GM19324 (cell line): ENCODE measurements around the gene SERTAD1.
"Not testable (repeated sequence)": the region's sequence is repeated elsewhere in the genome, so short reads cannot be mapped to it uniquely, and the experiment has no call there.

Experiments used
- ATAC-seq: cut with Tn5 transposase; IDR thresholded peaks from one replicate; pipeline ENCODE4 v1.9.1; 2021; ENCODE audit warnings: mild to moderate bottlenecking, moderate library complexity; ENCODE audit not compliant: unreplicated experiment, low FRiP score

SERTAD1 gene

DNA sequence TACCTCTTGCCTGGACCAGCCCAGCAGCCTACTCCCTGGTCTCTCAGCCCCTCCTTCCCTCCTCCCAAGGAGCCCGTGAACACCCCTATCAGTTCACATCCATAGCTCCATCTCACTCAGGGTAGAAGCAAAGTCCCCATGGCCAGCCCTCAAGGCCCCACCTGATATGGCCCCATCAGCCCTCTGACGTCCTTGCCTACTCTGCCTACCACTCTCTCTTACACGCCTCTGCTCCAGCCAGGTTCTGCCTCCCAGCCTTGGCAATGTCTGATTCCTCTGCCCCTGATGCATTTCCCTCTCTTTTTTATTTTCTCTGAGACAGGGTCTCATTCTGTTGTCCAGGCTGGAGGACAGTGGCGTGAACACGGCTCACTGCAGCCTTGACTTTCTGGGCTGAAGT, 26.2 kb upstream of the SERTAD1 start:
- ATAC-seq: no peak

DNA sequence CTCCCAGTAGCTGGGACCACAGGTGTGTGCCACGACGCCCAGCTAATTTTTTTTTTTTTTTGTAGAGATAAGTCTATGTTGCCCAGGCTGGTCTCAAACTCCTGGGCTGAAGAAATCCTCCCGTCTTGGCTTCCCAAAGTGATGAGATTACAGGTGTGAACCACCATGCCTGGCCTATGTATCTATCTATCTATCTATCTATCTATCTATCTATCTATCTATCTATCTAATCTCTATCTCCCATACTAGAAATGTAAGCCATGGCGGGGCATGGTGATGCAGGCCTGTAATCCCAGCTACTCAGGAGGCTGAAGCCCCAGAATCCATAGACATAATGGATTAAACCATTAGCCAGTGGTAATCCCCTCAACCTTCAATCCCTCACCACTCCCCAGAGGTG, 24.9 kb upstream of the SERTAD1 start:
- ATAC-seq: no peak

DNA sequence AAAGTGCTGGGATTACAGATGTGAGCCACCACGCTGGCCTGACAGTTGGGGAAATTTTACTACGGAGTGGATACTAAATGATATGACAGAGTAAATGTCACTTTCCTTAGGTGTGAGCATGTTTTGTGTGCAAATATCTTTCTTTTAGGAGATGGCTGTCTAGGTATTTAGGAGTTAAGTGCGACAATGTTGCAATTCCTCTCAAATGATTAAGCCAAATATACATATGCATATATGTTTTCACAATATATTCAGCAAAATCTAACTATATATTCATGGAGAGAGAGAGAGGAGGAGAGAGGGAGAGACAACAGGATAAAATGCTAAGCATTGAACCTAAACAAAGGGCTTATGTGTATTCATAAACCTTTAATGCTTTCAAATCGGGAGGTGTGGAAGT, 23.7 kb upstream of the SERTAD1 start:
- ATAC-seq: no peak

DNA sequence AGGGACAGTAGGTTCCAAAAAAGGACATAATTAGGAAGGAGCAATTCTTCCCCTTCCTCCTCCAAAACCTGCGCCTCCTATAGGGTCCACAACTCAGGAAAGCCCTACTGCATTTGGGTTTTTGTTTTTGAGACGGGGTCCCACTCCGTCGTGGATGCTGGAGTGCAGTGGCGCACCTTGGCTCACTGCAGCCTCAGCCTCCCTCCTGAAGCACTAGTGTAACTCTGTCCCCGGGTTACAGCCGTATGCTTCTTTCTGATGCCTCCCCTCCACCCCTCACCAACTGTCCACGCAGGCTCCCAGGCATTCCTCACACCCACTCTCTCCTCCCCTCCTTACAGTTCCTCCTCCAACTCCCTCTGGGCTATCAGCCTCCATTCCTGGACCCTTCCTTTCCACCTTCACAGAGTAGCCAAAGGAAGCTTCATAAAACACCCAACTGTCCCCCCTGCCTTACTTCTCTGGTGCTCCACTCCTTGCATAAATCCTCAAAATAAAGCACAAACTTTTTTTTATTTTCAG, 20.5 kb upstream of the SERTAD1 start:
- no peak for ATAC-seq

DNA sequence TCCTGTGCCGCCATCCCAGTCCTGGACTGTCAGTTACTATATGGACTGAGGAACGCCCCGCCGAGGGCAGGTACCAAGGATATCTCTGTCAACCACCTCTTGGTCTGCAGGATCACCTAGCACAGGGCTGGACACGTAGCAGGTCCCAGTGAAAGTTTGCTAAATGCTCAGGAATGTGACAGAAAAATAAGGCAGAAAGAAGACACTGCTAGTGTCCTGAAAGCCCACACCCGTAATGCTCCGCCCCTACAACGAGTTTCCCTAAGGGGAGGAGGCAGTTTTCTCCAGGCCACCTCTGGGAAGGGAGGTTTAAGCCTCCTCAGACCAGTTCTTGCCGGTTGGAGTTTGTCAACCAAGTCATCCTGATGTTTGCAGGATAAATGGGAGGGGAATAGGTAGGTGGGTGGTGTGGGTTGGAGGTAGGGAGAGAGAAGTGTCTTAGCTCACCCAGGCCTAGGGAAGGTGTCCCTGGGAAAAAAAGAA, 20.0 kb upstream of the SERTAD1 start:
- ATAC-seq: no peak

DNA sequence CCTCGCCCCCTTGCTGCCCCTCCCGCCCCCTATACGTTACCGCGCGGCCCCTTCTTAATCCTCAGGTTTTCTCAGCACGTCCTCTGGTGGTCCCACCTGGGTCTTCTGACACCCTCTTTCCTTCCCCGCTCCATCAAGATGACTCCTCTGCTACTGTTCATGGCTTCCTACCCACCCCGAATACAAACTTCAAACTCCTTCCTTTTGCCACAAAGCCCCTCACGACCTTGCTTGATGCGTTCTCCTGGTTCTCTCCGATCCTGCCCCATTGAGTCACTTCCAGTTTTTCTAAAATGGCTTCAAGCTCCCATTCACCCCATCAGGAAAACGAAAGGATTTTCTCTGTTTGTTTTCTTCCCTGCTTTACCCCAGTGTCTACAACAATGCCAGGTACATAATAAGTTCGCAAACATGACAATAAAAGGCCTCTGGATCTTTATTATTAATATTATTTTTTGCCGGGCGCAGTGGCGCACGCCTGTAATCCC, 19.1 kb upstream of the SERTAD1 start:
- no peak for ATAC-seq

DNA sequence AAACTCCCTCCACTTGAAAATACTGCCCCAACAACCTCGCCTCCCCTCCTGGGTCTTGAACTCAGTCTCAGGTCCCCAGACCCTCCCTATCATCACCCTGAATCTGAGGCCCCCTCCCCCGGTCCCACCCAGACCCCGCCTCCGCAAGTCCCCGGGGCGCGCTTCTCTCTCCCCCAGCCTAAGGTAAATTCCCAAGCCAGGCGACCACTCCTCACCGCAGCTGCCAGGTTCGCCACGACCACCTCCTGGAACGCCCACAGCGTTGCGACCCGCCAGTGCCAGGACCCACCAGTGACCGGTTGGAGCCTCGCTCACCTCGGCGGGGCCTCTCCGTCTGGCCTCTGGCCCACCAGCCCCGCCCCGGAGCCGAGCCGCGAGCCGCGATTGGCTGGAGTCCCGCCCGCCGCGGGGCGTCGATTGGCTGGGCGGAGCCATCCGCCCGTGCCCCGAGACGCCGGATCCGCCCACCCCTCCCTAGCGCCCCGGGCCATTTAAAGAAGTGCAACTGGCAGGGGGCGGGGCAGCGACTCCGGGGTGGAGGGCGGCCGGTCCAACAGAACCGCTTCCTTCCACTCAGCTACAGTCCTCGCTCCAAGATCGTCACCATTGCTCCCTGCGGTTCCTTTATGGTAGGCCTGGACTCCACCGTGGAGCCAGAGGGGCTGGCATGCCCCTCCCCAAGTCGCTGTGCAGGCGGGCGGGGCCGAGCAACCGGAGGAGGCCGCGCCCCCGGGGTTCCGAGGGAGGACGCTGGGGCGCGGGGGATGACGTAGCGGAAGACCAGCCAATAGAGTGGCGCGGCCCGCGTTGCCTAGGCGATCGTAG, 18.4 kb upstream of the SERTAD1 start, which contains the start of gene SERTAD3:
TSS of gene SERTAD3 (minus strand) at position 336 of the 825 bp plus-strand sequence. CDS start 2,255 bp downstream, outside the sequence.
- ATAC-seq: peak; percentile 76

DNA sequence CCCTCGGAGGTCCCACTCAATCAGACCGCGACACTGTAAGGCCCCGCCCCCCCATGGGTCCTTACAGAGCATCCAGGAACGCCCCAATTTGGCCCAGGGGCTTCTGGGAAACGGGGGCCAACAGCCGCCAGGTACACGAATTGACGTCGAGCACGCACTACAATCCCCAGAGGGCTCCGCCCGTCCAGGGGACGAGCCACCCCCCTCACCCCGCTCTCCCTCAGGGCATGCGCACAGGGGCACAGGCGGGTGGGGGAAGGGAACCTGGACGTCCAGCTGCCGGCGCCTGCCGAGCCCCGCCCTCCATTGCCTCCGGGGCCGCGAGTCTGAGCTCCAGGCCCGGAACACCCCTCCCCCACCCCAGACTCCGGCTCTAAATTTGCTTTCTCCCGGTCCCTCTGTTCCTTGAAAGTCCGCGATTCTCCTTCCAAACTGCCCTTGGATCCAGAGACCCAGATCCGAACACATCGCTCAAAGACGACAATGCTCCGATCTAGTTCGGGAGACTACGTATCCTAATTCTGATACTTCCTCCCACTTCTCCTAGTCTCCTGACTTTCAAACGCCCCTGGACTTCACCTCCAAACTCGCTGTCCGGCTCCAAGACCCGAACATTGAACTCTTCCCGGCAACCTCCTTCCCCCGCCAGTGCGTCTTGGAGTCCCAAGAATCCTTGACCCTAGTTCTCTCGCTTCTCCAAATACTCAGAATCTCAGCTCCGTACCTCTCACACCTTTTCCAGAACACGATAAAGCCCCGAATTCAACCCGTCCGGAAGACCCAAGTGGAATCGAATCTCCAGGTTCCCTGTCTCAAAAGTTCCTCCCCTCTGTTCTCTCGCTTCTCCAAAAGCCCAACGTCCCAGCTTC, 17.6 kb upstream of the SERTAD1 start:
- peak; percentile 73 for ATAC-seq

DNA sequence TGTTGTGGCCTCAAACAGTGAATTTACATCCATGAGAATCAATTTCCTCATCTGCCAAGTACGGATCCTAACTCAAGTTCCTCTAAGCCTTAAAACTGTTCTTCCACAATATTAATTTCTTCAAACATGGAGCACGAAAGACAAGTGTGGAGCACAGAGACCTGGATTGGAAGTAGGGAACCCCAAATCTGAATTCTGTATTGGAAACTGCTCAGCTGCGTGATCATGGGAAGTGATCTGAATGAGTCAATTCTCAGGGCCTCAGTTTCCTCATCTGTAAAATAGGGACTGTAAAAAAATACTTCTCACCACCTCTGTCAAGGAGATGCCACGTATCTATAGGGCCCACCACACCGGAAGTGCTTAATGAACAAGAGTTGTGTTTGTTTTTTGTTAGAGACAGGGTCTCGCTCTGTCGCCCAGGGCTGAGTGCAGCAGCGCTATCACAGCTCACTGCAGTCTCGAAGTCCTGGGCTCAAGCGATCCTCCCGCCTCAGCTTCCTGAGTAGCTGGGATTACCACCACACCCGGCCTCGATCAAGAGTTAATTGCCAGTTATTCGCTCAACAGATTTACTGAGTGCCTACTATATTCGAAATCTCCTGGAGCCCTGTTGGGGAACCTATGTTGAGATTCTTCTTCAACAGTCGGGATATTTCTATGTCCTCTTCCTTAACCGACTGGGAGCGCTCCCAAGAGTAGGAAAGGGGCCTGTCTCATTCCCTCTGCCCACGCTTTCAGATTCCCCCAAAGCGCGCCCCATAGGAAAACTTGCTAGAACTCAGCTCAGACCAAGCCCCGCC, 16.7 kb upstream of the SERTAD1 start:
- ATAC-seq: no peak

DNA sequence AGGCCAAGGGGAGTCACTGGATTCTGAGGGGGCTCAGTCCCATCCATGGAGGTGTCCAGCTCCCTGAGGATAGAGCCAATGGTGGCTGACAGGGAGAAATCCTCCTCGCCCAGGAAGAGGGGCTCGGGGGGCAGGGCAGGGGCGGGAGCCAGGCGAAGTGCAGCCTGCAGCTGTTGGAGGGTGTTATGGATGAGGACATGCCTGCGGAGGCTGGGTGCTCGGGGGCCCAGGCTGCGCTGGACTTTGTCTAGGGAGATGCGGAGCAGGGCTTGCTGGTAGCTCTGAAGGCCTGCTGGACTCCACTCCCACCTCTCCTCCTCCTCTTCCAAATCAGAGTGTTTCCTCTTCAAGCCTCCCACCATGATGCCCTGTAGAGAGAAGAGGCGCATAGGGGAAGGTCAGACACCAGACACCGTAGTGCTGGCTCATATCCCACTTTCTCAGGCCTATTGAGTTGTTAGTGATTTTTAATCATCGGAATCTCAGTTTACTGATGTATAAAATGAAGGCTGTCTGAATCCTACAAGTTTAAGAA, 16.0 kb upstream of the SERTAD1 start:
- no peak for ATAC-seq

DNA sequence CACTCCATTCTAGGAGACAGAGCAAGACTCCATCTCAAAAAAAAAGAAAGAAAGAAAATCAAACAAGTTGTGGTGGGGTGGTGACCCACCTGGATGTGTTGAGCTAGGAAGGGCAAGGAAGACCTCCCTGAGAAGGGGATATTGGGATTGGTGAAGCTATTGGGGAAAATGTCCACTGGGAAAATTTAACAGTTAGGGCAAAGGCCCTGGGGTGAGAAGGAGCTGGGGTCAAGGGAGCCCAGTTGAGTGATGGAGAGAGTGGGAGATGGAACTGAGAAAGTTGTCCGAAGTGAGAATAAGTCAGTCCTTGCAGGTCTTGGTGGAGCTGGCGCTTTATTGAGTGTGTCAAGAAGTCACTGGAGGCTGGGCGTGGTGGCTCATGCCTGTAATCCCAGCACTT, 12.5 kb upstream of the SERTAD1 start:
- no peak for ATAC-seq

DNA sequence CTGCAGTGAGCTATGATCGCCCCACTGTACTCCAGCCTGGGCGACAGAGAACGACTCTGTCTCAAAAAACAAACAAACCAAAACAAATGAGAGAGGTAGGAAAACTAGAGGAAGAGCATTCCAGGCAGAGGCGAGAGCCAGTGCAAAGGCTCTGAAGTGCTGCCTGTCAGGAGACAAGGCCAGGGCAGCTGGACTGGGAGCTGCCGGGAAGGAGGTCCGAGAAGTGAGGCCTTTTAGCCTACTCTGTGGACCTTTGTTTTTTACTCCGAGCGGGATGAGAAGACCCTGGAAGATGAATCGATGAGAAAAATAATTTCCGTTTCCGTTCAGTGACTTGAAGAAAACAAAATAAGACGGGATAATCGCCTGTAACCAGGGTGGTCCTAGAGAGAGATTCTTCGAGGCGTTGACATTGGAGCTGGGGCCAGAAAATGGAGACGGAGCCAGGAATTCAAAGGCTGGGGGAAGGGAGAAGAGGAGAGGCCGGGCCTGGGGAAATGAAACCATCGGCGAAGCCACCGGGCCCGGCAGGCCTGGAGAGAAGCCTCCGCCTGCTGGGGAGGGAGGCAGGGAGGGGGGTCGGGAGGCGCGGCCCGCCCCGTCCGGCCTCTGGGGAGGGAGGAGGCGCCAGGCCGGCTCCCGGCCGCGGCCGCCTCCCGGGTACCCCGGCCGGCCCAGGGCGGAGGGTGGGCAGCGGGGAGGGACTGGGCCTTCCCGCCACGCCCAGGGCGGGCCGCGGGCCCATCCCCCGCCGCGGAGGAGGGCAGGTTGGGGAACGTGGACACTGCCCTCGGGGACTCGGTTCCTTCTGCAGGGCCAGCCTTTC, 7.8 kb upstream of the SERTAD1 start:
- peak; percentile 66 for ATAC-seq

DNA sequence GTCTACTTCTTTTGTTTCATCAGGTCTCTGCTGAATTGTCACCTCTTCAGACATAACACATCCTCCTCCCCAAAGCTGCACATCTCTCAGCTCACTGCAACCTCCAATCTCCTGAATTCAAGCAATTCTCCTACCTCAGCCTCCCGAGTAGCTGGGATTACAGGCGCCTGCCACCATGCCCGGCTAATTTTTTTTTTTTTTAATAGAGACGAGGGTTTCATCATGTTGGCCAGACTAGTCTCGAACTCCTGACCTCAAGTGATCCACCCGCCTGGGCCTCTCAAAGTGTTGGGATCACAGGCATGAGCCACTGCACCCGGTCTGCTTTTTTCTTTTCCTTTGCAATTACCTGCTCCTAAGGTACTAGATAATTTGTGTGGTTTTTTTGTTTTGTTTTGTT, 7.0 kb upstream of the SERTAD1 start:
- ATAC-seq: not testable (repeated sequence)

DNA sequence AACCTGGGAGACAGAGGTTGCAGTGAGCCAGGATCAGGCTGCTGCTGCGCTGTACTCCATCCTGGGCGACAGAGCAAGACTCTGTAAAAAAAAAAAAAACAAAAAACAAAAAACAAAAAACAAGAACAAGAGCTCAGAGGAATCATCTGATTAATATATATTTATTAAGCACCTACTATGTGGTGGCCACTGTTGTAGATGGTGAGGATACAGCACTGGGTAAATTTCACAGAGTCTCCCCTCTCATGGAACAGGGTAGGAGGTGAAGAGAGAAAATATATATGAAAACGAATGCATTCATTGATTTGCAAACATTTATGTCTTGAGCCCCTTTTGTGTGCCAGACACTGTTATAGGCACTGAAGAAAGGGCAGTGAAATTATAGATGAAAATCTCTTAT, 5.9 kb upstream of the SERTAD1 start:
- ATAC-seq: no peak

DNA sequence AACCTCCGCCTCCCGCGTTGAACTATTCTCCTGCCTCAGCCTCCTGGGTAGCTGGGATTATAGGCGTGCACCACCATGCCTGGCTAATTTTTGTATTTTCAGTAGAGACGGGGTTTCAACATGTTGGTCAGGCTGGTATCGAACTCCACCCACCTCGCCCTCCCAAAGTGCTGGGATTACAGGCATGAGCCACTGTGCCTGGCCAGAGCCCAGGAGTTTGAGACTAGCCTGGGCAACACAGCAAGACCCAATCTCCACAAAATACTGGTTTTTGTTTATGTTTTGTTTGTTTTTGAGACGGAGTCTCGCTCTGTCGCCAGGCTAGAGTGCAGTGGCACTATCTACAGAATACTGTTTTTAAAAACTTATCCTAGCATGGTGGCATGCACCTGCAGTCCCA, 4.5 kb upstream of the SERTAD1 start:
- ATAC-seq: not testable (repeated sequence)

DNA sequence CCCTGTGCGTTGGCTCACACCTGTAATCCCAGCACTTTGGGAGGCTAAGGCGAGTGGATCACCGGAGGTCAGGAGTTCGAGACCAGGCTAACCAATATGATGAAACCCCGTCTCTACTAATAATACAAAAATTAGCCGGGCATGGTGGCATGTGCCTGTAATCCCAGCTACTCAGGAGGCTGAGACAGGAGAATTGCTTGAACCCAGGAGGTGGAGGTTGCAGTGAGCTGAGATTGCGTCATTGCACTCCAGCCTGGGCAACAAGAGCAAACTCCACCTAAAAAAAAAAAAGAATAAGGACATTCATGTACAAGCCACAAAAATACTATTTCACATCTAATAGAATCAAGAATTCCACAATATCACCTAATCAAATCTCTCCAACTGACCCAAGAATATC, 2.4 kb upstream of the SERTAD1 start:
- ATAC-seq: not testable (repeated sequence)

DNA sequence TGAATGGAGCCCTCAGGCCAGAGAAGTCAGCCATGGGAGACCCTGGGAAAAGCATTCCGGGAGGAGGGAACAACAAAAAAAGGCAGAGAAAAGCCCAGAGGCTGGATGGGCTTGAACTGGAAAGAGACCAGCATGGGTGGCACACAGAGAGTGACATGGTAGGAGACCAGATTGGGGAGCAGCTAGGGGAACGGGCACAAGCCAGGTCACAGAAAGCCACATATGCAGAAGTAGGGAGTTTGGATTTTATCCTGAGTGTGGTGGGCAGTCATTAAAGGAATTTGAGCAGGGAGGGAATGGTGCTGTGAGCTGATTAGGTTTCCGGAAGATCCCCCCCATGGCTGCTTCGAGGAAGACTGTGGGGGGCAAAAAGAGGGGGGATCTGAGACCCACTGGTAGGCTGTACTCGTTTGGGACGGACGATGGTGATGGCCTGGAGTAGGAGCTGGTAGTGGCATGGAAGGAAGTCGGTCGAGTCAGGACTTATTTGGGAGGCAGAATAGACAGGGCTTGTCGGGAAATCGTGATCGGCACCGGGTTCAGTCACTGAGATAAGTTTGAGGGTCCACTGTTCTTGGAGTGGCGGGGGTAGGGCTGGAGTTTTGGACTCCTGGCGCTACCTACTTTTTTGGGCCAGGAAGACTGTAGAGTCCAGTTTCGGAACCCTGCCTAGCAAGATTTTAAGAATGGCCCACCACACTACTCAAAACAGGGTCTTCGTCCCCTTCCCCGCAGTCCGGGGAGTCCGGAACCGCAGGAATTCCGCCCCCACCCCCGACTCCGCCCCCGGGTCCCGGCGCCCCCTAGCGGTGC, 949 bp downstream of the SERTAD1 start:
- no peak for ATAC-seq

DNA sequence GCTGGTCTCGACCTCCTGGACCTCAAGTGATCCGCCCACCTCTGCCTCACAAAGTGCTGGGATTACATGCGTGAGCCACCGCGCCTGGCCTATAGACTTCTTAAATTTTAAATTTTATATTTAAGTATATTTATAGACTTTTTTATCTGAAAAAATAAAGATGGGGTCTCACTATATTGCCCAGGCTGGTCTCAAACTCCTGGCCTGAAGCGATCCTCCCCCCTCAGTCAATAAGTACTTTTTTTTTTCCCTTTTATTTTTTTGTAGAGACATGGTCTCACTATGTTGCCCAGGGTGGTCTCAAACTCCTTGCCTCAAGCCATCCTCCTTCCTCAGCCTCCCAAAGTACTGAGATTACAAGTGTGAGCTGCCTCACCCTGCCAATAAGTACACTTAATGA, 1.9 kb downstream of the SERTAD1 start:
- ATAC-seq: no peak
